Astrocyte of the cerebellum (primary cell): ENCODE results near the gene NDP.
A peak's percentile ranks its signal among the peaks of the same experiment; 100 is the strongest.
"Not testable (repeated sequence)": the region's sequence is repeated elsewhere in the genome, so short reads cannot be mapped to it uniquely, and the experiment has no call there.

Experiments
- DNase-seq: peaks from one replicate; pipeline ENCODE4 v3.0.0-alpha.2; 2011; ENCODE audit warnings: low read depth
- H3K4me3 ChIP-seq: 2 replicates; pipeline ENCODE4 v1.5.1; 2011; ENCODE audit warnings: mild to moderate bottlenecking, low read depth, low read length, moderate library complexity
- CTCF ChIP-seq: IDR thresholded peaks from 2 replicates; pipeline ENCODE4 v1.5.1; 2012; ENCODE audit warnings: low read length, low read depth, moderate library complexity, mild to moderate bottlenecking; ENCODE audit errors: missing control alignments
- in situ Hi-C: cut with HindIII; loops from 2 replicates; pipeline ENCODE4 v1.10.0; 2017; ENCODE audit warnings: low sequenced_read_pairs

NDP gene

GRCh38 chrX:43956034-43956433 lies 17.2 kb downstream of the NDP start:
- no peak for DNase-seq
- H3K4me3 ChIP-seq, result no peak overlapping the region
- no peak for TF ChIP-seq CTCF
- in situ Hi-C loops, result no loop called here

- TF ChIP-seq CTCF, result no peak
- in situ Hi-C loops, result no loop called here
- no peak for DNase-seq
- H3K4me3 ChIP-seq, result no peak overlapping the region
Observed at GRCh38 chrX:43953218-43953617, 20.0 kb downstream of the NDP start.

GRCh38 chrX:43949669-43950068 lies 23.5 kb downstream of the NDP start:
- in situ Hi-C loops, result no loop called here
- no peak for DNase-seq
- TF ChIP-seq CTCF, result peak; percentile 39

GRCh38 chrX:43940816-43941474 lies 32.2 kb downstream of the NDP start:
- in situ Hi-C loops, result no loop called here
- H3K4me3 ChIP-seq, result no peak overlapping the region
- peak; percentile 24 for DNase-seq
- no peak for TF ChIP-seq CTCF

More at GRCh38 chrX:43949669-43950068, 23.5 kb downstream of the NDP start:
- no peak overlapping the region for H3K4me3 ChIP-seq

GRCh38 chrX:43939187-43939926 lies 33.8 kb downstream of the NDP start:
- TF ChIP-seq CTCF, result no peak
- in situ Hi-C loops, result no loop called here
- no peak overlapping the region for H3K4me3 ChIP-seq
- DNase-seq, result no peak

GRCh38 chrX:43922032-43922431 lies 51.2 kb downstream of the NDP start:
- H3K4me3 ChIP-seq, in situ Hi-C loops: not testable (repeated sequence)

GRCh38 chrX:43910772-43911171 lies 62.4 kb downstream of the NDP start:
- DNase-seq, H3K4me3 ChIP-seq, in situ Hi-C loops: not testable (repeated sequence)

More at GRCh38 chrX:43922032-43922431, 51.2 kb downstream of the NDP start:
- DNase-seq, result not testable (repeated sequence)
